Measurements from ENCODE around the gene MAP1LC3B2.

Gene MAP1LC3B2

GRCh38 chr12:116595672-116596071 lies 36.5 kb downstream of the MAP1LC3B2 start:
- no peak overlapping the region for H3K4me3 ChIP-seq (replicated peaks; ENCODE audit: insufficient read depth, low read length)
- no peaks in the 10 kb centered on the region for H3K27me3 ChIP-seq (ENCODE audit: insufficient read depth, poor library complexity, severe bottlenecking)
- DNase-seq (ENCODE audit: low read depth in 1 of 2, low spot score in 1 of 2): no peak
- TF ChIP-seq GABPA (IDR thresholded peaks at IDR 0.05; ENCODE audit: low read depth): no peak
- TF ChIP-seq CTCF (IDR thresholded peaks at IDR 0.05; ENCODE audit: insufficient read depth, low read length): no peak
- TF ChIP-seq, protein P1, sequence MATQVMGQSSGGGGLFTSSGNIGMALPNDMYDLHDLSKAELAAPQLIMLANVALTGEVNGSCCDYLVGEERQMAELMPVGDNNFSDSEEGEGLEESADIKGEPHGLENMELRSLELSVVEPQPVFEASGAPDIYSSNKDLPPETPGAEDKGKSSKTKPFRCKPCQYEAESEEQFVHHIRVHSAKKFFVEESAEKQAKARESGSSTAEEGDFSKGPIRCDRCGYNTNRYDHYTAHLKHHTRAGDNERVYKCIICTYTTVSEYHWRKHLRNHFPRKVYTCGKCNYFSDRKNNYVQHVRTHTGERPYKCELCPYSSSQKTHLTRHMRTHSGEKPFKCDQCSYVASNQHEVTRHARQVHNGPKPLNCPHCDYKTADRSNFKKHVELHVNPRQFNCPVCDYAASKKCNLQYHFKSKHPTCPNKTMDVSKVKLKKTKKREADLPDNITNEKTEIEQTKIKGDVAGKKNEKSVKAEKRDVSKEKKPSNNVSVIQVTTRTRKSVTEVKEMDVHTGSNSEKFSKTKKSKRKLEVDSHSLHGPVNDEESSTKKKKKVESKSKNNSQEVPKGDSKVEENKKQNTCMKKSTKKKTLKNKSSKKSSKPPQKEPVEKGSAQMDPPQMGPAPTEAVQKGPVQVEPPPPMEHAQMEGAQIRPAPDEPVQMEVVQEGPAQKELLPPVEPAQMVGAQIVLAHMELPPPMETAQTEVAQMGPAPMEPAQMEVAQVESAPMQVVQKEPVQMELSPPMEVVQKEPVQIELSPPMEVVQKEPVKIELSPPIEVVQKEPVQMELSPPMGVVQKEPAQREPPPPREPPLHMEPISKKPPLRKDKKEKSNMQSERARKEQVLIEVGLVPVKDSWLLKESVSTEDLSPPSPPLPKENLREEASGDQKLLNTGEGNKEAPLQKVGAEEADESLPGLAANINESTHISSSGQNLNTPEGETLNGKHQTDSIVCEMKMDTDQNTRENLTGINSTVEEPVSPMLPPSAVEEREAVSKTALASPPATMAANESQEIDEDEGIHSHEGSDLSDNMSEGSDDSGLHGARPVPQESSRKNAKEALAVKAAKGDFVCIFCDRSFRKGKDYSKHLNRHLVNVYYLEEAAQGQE (IDR thresholded peaks at IDR 0.05; ENCODE audit: insufficient replicate concordance, low read depth): no peak
- no peak for TF ChIP-seq SPI1 (IDR thresholded peaks at IDR 0.05; ENCODE audit: borderline replicate concordance, low read depth)
- TF ChIP-seq POLR2AphosphoS5 (IDR thresholded peaks at IDR 0.05; ENCODE audit: low read depth): no peak
- no peak overlapping the region for H3K27ac ChIP-seq (replicated peaks)

- no peak overlapping the region for H3K27ac ChIP-seq (replicated peaks)
- TF ChIP-seq POLR2AphosphoS5 (IDR thresholded peaks at IDR 0.05; ENCODE audit: low read depth) (no peak), SPI1 (IDR thresholded peaks at IDR 0.05; ENCODE audit: borderline replicate concordance, low read depth) (no peak), GABPA (IDR thresholded peaks at IDR 0.05; ENCODE audit: low read depth) (no peak), CTCF (IDR thresholded peaks at IDR 0.05; ENCODE audit: insufficient read depth, low read length) (no peak)
- TF ChIP-seq, protein P1 (IDR thresholded peaks at IDR 0.05; ENCODE audit: insufficient replicate concordance, low read depth): no peak
- H3K4me3 ChIP-seq (replicated peaks; ENCODE audit: insufficient read depth, low read length): no peak overlapping the region
- H3K27me3 ChIP-seq (ENCODE audit: insufficient read depth, poor library complexity, severe bottlenecking): no peaks in the 10 kb centered on the region
- no peak for DNase-seq (ENCODE audit: low read depth in 1 of 2, low spot score in 1 of 2)
Measured at GRCh38 chr12:116597886-116598285, 38.7 kb downstream of the MAP1LC3B2 start.

DNA sequence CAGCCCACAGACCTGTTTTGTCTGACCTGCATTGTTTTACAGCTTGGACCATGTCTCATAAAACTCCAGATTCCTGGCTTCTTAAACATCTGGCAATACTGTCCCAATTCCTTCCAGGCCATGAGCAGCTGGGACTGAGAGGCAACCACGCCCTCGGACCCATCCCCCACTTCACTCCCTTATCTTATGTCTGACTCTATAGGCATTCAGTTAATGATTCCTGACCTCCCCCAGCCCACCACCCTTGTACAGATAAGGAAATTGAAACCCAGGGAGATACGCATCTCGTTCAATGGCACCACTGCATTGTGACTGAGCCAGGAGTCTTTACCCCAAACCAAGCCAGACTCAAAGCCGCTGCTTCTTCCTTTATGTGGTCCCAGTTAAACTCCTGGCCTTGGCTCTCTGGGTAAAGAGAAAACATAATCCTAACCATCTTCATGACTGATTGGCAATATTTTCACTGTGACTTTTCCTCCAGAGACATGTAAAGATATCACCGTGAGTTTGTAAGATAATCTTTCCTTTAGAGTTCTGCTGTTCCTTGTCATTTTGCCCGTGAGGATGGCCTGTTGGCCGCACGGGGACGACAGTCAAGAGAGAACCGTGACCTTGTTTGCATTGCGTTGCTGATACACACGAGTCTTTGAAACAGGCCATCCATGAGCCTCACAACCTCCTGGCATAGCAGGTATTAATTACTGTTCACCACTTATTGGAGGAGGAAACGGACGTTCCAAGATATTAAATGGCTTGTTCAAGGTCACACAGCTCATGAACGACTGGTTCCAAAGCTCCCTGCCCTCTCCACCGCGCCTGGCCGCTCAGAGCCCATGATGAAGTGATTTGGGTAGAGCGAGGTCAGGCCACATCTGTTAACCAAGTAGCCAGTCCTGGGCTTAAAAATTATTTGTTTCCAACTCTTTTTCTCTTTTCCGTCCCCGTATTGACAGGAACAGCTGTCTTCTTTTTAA lies 39.4 kb downstream of the MAP1LC3B2 start:
- TF ChIP-seq CTCF (IDR thresholded peaks at IDR 0.05; ENCODE audit: insufficient read depth, low read length) (no peak), SPI1 (IDR thresholded peaks at IDR 0.05; ENCODE audit: borderline replicate concordance, low read depth) (no peak), GABPA (IDR thresholded peaks at IDR 0.05; ENCODE audit: low read depth) (no peak), POLR2AphosphoS5 (IDR thresholded peaks at IDR 0.05; ENCODE audit: low read depth) (no peak)
- TF ChIP-seq, protein P1 (IDR thresholded peaks at IDR 0.05; ENCODE audit: insufficient replicate concordance, low read depth): no peak
- H3K27me3 ChIP-seq (ENCODE audit: insufficient read depth, poor library complexity, severe bottlenecking): no peaks in the 10 kb centered on the region
- H3K27ac ChIP-seq (replicated peaks): no peak overlapping the region
- H3K4me3 ChIP-seq (replicated peaks; ENCODE audit: insufficient read depth, low read length): no peak overlapping the region
- DNase-seq (ENCODE audit: low read depth in 1 of 2, low spot score in 1 of 2): no peak
